Measurements from ENCODE around the gene TULP4.

DNA sequence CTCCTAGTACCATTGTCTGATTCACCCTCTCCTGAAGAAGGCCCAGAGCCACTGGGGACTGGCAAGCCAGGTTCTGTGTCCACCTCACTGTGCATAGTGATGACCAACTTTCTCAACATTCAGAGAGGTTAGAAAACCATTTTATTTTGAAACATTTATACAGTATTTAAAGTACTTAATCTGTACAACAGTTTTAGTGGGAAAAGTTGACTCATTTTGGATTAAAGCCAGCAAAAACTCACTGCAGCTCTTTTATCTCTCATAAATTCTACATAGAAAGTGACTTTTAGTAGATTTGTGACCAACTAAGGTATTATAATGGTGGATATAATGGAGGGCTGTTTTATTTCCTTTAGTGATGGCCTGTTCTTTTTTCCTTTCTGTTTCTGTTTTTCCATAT lies 9.7 kb downstream of the TULP4 start:
- TF ChIP-seq, protein P1, sequence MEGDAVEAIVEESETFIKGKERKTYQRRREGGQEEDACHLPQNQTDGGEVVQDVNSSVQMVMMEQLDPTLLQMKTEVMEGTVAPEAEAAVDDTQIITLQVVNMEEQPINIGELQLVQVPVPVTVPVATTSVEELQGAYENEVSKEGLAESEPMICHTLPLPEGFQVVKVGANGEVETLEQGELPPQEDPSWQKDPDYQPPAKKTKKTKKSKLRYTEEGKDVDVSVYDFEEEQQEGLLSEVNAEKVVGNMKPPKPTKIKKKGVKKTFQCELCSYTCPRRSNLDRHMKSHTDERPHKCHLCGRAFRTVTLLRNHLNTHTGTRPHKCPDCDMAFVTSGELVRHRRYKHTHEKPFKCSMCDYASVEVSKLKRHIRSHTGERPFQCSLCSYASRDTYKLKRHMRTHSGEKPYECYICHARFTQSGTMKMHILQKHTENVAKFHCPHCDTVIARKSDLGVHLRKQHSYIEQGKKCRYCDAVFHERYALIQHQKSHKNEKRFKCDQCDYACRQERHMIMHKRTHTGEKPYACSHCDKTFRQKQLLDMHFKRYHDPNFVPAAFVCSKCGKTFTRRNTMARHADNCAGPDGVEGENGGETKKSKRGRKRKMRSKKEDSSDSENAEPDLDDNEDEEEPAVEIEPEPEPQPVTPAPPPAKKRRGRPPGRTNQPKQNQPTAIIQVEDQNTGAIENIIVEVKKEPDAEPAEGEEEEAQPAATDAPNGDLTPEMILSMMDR (IDR thresholded peaks at IDR 0.05) = no peak
- no peak for TF ChIP-seq POLR2A (IDR thresholded peaks at IDR 0.05)

All from uterus (tissue), 2 donors.